ENCODE measurements around the gene NME7. TPM values are rescaled to one million over a fixed set of nuclear protein-coding genes. Genes with fewer than 3 reads are reported as not detected.
"Not testable (repeated sequence)": the region's sequence is repeated elsewhere in the genome, so short reads cannot be mapped to it uniquely, and the experiment has no call there.

Gene NME7
- polyA plus RNA-seq, 1 donor, result 12.0 TPM

- DNase-seq, result not testable (repeated sequence)
Measured at GRCh38 chr1:169342096-169342495, 25.5 kb downstream of the NME7 start.

GRCh38 chr1:169340882-169341281 lies 26.7 kb downstream of the NME7 start:
- DNase-seq, result no peak

- no peak for DNase-seq
Measured at GRCh38 chr1:169339773-169340172, 27.8 kb downstream of the NME7 start.

- DNase-seq, result no peak
Measured at GRCh38 chr1:169338617-169339016, 29.0 kb downstream of the NME7 start.

GRCh38 chr1:169336947-169337715 lies 30.5 kb downstream of the NME7 start:
- not testable (repeated sequence) for DNase-seq

GRCh38 chr1:169334727-169335126 lies 32.9 kb downstream of the NME7 start:
- DNase-seq, result not testable (repeated sequence)

GRCh38 chr1:169330927-169331326 lies 36.7 kb downstream of the NME7 start:
- no peak for DNase-seq

- DNase-seq, result no peak
Measured at GRCh38 chr1:169329383-169329782, 38.2 kb downstream of the NME7 start.

- no peak for DNase-seq
Measured at GRCh38 chr1:169327875-169328274, 39.7 kb downstream of the NME7 start.

- no peak for DNase-seq
Measured at GRCh38 chr1:169326956-169327268, 40.7 kb downstream of the NME7 start.

- no peak for DNase-seq
Measured at GRCh38 chr1:169326261-169326955, 41.2 kb downstream of the NME7 start.

- DNase-seq, result no peak
Measured at GRCh38 chr1:169325117-169325516, 42.5 kb downstream of the NME7 start.

GRCh38 chr1:169322138-169322537 lies 45.5 kb downstream of the NME7 start:
- DNase-seq, result no peak

GRCh38 chr1:169321539-169321938 lies 46.1 kb downstream of the NME7 start:
- no peak for DNase-seq

- peak; percentile 7 for DNase-seq
Measured at GRCh38 chr1:169318536-169319244, 48.9 kb downstream of the NME7 start.

- DNase-seq, result no peak
Measured at GRCh38 chr1:169316556-169316955, 51.0 kb downstream of the NME7 start.

- no peak for DNase-seq
Measured at GRCh38 chr1:169312084-169312954, 55.3 kb downstream of the NME7 start.

GRCh38 chr1:169309178-169310166 lies 58.1 kb downstream of the NME7 start:
- DNase-seq, result no peak

- no peak for DNase-seq
Measured at GRCh38 chr1:169308313-169309039, 59.1 kb downstream of the NME7 start.

GRCh38 chr1:169307176-169307575 lies 60.4 kb downstream of the NME7 start:
- DNase-seq, result no peak

GRCh38 chr1:169305948-169306347 lies 61.6 kb downstream of the NME7 start:
- DNase-seq, result no peak

All from hindlimb muscle (tissue), 1 donor.